IPS DF 6.9 (cell line): Measurements from ENCODE around the gene UBE3B.

Source experiments
- DNase-seq: peaks from one replicate; pipeline ENCODE4 v3.0.0-alpha.2; 2013; ENCODE audit warnings: low read depth, low spot score
- H3K27ac ChIP-seq: one replicate; pipeline ENCODE4 v1.5.1; 2013; ENCODE audit warnings: low read length, control low read depth
- H3K27me3 ChIP-seq: 2 replicates; pipeline ENCODE4 v1.6.1; 2013; ENCODE audit warnings: mild to moderate bottlenecking, low read length; ENCODE audit not compliant: control insufficient read depth, insufficient read depth
- H3K36me3 ChIP-seq: 2 replicates; pipeline ENCODE4 v1.6.1; 2013; ENCODE audit warnings: low read length; ENCODE audit not compliant: control insufficient read depth, insufficient read depth
- H3K4me1 ChIP-seq: 2 replicates; pipeline ENCODE4 v1.6.1; 2013; ENCODE audit warnings: low read length; ENCODE audit not compliant: control insufficient read depth, insufficient read depth
- H3K4me3 ChIP-seq: 2 replicates; pipeline ENCODE4 v1.5.1; 2013; ENCODE audit warnings: mild to moderate bottlenecking, low read length
- H3K9me3 ChIP-seq: 2 replicates; pipeline ENCODE4 v1.6.1; 2013; ENCODE audit warnings: low read length, inconsistent platforms; ENCODE audit not compliant: control insufficient read depth, insufficient read depth
- WGBS: extraction: QIAGEN DNeasy Blood & Tissue Kit; methylation state at CpG from one replicate; pipeline ENCODE4 v1.1.7; 2013; ENCODE audit warnings: mixed read lengths, missing lambda C conversion rate; ENCODE audit not compliant: insufficient read length, insufficient coverage; 5-methylcytosine and 5-hydroxymethylcytosine counted together

UBE3B gene

DNA sequence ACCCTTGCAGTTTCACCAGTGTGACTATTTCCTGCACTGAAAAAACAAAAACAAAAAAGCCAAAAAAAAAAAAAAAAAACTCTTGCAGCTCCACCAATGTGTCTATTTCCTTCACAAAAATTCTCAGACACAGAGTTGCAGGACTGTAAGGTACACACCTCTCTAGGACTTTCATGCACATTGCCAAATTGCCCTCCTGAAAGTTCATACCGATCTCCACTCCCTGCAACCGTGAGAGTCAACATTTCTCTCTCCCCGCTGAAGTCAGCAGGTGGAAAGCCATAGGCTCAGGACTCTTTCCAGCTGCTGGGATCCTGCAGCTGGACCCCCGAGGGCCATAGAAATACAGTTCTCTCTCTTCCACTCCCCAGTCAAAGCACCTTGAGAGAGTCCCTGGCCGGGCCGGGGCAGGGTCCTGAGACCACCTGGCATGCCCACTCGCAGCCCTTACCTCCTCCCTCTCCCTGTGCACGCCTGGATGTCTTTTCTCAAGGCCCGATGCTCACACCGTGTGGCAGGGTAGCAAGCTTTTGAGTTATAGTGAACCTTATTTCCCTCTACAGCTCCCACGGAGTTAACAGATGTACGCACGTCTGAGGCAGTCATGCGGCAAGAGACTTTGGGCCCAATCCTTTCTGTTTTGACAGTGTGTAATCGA is 72.3 kb downstream of the UBE3B start:
- WGBS: no CpG with 5 or more reads among the region's 15 CpGs
- no peak for DNase-seq
- Histone ChIP-seq H3K36me3 (no peaks in the 10 kb centered on the region), H3K27me3 (no peaks in the 10 kb centered on the region), H3K4me3 (no peak overlapping the region), H3K4me1 (no peaks in the 10 kb centered on the region), H3K9me3 (no peaks in the 10 kb centered on the region), H3K27ac (no peak overlapping the region)

DNA sequence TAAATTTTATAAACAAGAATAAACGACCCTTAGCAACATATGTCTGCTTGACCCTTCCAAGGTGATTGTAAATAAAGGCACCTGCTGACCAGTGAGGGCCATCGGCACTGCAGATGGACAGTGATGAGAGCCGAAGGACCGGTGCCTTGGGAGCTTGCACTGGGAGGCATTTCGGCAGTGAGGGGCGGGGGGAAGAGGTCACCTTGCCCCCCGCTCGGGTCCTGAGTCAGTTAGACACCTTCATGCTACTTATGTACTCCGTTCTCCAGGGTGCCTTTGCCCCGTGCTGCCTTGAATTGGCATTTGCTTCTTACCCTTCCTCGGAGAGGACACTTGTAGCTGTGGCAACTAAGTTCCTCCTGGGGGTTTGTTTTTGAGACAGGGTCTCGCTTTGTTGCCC is 72.8 kb downstream of the UBE3B start:
- DNase-seq: no peak
- Histone ChIP-seq H3K36me3 (no peaks in the 10 kb centered on the region), H3K9me3 (no peaks in the 10 kb centered on the region), H3K27ac (no peak overlapping the region), H3K4me1 (no peaks in the 10 kb centered on the region), H3K27me3 (no peaks in the 10 kb centered on the region), H3K4me3 (no peak overlapping the region)
- no CpG with 5 or more reads among the region's 12 CpGs for WGBS

DNA sequence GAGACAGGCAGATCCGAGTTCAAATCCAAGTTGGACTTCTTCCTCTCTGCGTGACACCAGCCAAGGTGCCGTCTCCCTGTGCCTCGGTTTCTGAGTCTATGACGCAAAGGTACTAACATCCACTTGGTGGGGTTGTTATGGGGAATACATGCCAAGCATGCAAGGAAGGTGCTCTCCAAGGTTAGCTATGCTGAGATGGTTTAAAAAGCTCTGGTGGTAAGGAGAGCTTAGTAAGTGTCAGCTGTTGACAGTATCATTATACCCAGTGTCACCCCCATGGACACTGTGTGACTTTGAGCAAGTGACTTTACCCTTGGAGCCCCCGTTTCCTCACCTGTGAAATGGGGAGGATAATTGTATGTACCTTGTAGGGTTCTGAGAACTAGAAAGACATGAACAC is 73.7 kb downstream of the UBE3B start:
- Histone ChIP-seq H3K4me3 (no peak overlapping the region), H3K27ac (no peak overlapping the region), H3K9me3 (no peaks in the 10 kb centered on the region), H3K4me1 (no peaks in the 10 kb centered on the region), H3K27me3 (no peaks in the 10 kb centered on the region), H3K36me3 (no peaks in the 10 kb centered on the region)
- no peak for DNase-seq
- no CpG with 5 or more reads among the region's 6 CpGs for WGBS

DNA sequence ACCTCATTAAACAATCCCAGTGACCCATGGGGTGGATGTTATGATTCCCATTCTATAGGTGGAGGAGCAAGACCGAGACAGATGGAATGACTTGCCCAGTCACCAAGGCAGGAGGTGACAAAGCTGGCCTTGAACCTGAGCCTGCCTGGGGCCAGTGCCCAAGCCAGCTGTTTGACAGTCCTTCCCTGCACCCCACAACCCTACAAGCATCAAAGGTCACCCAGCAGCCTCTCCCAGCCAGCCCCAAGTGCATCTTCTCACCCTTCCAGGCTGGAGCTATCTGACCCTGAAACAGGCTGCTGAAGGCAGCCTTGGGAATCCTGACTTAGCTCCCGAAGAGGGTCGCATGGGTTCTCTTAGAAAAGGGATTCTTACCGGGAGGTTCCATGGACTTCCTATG is 75.5 kb downstream of the UBE3B start:
- no peaks in the 10 kb centered on the region for H3K27me3 ChIP-seq
- no peaks in the 10 kb centered on the region for H3K9me3 ChIP-seq
- no peak for DNase-seq
- no peak overlapping the region for H3K4me3 ChIP-seq
- no peaks in the 10 kb centered on the region for H3K36me3 ChIP-seq
- H3K4me1 ChIP-seq: no peaks in the 10 kb centered on the region
- WGBS: no CpG with 5 or more reads among the region's 4 CpGs
- no peak overlapping the region for H3K27ac ChIP-seq

DNA sequence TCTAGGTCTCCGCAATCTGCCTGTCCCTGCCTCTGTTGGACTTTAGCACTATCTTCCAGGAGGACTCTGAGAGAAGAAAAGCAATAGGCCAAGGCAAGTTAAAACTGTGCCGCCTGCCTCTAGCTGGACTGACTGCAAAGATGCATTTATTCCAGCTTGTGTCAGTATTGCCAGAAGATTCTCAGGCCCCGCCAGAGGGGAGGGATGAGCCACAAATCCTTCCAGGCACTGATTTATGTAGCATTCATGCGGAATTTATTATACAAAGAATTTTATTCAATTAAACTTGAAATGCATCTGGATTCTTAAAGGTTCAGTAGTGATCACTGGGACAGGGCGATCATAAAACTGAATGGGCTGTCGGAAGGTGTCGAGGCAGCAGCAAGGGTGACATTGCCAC is 76.0 kb downstream of the UBE3B start:
- DNase-seq: no peak
- no peaks in the 10 kb centered on the region for H3K4me1 ChIP-seq
- H3K27me3 ChIP-seq: no peaks in the 10 kb centered on the region
- H3K27ac ChIP-seq: no peak overlapping the region
- WGBS: no CpG with 5 or more reads among the region's 7 CpGs
- H3K4me3 ChIP-seq: no peak overlapping the region
- H3K36me3 ChIP-seq: no peaks in the 10 kb centered on the region
- H3K9me3 ChIP-seq: no peaks in the 10 kb centered on the region

DNA sequence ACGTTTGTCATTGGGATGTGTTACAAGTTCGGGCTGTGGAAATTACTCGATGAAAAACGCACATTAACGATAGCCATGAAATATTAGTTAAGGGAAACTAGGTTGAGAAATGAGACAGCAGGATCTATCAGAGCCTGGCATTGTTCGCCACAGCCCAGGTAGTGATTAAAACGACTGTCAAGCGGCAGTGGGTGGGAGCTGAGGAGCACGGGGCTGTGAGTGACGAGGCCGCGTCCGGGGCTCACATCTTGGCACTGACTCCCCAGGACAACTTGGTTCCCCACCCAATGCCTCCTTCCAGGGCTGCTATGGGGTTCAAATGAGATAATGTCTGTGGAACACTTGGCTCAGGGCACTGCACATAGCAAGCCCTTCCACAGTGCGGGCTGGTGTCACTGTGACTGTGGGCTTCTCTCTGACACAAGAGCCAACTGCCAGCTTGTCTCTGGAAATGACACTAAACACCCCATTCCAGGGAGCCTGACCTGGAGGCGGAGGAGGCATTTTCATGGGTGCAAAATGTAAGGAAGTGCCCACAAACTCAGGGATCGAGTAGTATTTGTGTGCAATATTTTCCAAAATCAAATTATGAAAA is 76.6 kb downstream of the UBE3B start:
- Histone ChIP-seq H3K4me3 (no peak overlapping the region), H3K9me3 (no peaks in the 10 kb centered on the region), H3K27me3 (no peaks in the 10 kb centered on the region), H3K4me1 (no peaks in the 10 kb centered on the region), H3K36me3 (no peaks in the 10 kb centered on the region), H3K27ac (no peak overlapping the region)
- no CpG with 5 or more reads among the region's 16 CpGs for WGBS
- DNase-seq: no peak

DNA sequence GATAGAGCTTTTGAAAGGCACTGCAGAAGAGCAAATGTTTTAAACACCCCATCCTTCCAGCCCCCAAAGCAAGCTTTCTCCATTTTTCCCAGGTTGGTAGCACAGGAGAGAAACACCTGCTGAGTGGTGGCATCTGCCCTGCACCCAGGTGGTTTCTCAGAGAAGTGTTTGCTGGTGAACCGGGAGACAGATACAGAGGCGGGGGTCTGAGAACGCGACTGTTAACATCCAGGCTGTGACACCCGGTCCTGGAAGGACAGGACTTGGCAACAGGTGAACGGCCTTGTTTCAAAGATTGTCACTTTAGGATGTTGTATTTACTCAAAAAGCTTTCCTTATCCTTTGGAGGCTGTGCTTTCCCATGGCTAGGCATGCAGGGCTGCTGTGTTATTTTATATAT is 77.3 kb downstream of the UBE3B start:
- no peaks in the 10 kb centered on the region for H3K36me3 ChIP-seq
- H3K4me1 ChIP-seq: no peaks in the 10 kb centered on the region
- WGBS: no CpG with 5 or more reads among the region's 6 CpGs

DNA sequence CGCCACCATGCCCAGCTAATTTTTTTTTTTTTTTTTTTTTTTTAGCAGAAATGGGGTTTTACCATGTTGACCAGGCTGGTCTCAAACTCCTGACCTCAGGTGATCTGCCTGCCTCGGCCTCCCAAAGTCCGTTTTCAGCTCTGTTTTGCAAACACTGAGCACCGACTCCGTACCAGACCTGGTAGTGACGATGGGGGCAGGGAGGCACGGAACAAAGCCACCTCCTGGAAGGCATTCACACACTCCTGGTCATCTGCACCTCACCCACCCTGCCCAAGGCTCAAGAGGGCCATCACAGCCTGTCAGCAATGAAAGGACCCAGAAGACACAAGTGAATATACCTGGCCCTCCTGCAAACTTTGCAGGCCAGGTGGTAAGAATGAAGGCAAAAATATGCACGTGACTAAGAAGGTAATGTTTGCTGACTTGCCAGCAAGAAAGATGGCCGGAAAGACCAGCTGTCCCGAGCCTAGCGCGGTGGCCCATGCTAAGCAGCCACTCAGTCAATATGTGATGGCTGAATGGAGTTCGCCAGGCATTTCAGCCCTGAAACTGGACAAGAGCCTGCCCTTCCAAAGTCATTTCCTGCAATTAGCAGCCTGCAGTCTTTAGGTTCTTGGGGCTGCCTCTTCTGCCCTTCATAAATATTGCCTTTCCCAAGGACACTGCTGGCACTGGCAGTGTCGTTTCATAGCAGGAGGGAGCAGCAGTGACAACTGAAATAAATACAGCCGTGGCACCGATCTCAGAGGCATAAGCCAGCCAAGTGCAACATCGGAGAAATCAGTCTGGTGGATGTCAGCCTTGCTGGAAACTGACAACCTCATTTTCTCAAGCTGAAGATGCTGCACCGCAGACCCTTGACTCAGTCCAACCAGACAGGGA is 78.2 kb downstream of the UBE3B start:
- Histone ChIP-seq H3K27ac (no peak overlapping the region), H3K9me3 (no peaks in the 10 kb centered on the region), H3K27me3 (no peaks in the 10 kb centered on the region), H3K4me1 (no peaks in the 10 kb centered on the region), H3K36me3 (no peaks in the 10 kb centered on the region), H3K4me3 (no peak overlapping the region)
- no peak for DNase-seq
- WGBS: no CpG with 5 or more reads among the region's 18 CpGs

More for the DNA sequence above, 77.3 kb downstream of the UBE3B start:
- Histone ChIP-seq H3K9me3 (no peaks in the 10 kb centered on the region), H3K27me3 (no peaks in the 10 kb centered on the region), H3K27ac (no peak overlapping the region), H3K4me3 (no peak overlapping the region)
- no peak for DNase-seq

DNA sequence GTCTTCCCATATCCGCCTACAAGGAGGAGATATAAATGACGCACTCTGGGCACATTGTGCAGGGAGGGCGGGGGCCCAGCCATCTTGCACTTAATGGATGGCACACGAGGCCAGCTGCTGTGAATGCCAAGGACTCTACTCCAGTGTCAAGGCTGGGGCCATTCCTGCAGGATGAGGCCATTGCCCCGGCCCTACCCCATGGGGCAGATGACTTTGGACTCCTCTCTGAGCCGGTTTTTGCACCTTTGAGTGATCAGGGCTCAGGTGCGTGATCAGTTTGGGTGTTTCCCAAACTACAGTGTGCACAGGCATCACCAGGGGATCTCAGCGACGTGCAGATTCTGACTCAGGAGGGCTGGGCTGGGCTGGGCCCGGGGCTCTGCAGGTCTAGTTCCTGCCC is 79.8 kb downstream of the UBE3B start:
- H3K27ac ChIP-seq: no peak overlapping the region
- H3K27me3 ChIP-seq: no peaks in the 10 kb centered on the region
- no peaks in the 10 kb centered on the region for H3K9me3 ChIP-seq
- no peaks in the 10 kb centered on the region for H3K4me1 ChIP-seq
- DNase-seq: no peak
- WGBS: no CpG with 5 or more reads among the region's 10 CpGs
- H3K36me3 ChIP-seq: no peaks in the 10 kb centered on the region
- no peak overlapping the region for H3K4me3 ChIP-seq

DNA sequence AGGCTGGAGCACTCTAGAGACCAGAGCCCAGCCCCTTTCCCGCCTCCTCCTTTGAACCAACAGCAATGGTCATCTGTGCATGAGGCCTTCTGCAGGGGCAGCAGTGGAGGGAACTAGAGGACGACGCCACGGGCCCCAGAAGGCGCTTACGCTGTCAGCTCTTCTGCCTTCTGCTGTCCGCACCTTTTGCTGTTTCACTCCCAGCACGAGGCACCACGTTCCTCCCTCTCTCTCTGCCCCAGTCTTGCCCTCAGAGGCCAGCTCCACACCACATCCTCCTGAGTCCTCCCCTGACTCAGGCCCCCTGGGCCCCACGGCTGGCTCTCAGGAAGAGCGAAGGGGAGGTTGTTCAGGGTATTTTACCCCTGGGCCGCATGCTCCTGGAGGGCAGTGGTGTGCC is 80.4 kb downstream of the UBE3B start:
- no peak for DNase-seq
- no CpG with 5 or more reads among the region's 12 CpGs for WGBS
- no peak overlapping the region for H3K4me3 ChIP-seq
- no peaks in the 10 kb centered on the region for H3K4me1 ChIP-seq
- peaks cover 3% of the 10 kb centered on the region; the same call in 1 of the 2 replicates for H3K36me3 ChIP-seq
- H3K27ac ChIP-seq: no peak overlapping the region
- no peaks in the 10 kb centered on the region for H3K27me3 ChIP-seq
- no peaks in the 10 kb centered on the region for H3K9me3 ChIP-seq
